NCI-H2171 treated with DMSO at 0.1 percent for 48 hours (cell line): ENCODE measurements around the gene PFDN2.

Source experiments
- DNase-seq: peaks from one replicate; lab custom pipeline; 2025; lab: John Stamatoyannopoulos, UW

PFDN2 gene

GRCh38 chr1:161099090-161099802 lies 18.6 kb downstream of the PFDN2 start:
- DNase-seq, result no peak

DNA sequence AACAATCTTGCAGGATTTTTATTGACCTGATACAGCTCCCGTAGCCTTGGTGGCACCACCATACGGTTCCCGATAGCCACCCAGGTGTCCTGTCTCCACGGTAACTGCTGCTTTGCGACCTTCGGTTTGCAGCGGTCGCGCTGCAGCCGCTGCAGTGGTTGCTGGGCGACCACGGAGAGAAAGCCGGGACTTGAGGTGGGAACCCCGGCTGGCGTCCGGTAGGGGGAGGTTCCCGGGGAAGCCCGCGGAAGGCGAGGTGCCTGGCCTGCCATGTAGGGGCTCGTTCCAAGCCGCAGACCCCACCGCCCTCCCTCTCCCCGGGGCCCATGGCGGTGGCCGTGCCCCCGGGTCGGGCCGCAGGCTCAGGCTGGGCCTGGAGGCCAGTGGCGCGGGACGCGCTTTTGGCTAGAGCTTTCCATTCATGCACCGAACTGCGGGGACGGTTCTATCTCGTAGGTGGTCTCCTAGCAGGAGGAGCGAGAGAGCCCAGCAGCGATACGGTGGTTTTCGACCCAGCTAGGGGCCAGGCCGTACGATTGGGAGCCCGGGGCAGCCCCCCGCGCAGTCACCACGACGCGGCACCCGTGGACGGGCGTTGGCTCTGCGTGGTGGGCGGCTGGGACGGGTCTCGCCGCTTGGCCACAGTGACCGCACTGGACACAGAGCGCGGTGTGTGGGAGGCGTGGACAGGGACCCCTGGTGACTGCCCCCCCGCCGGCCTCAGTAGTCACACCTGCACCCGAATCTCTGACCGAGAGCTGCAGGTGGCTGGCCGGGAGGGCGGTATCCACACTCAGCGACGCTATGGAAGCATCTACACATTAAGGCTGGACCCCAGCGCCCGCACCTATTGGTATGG lies 19.4 kb downstream of the PFDN2 start, which contains the start of gene KLHDC9:
KLHDC9 (plus strand) TSS at position 152 of the 859 bp plus-strand sequence; CDS start at position 327, 175 bp downstream.
- DNase-seq, result peak; percentile 90

- DNase-seq, result no peak
Observed at GRCh38 chr1:161096530-161096929, 21.3 kb downstream of the PFDN2 start.

DNA sequence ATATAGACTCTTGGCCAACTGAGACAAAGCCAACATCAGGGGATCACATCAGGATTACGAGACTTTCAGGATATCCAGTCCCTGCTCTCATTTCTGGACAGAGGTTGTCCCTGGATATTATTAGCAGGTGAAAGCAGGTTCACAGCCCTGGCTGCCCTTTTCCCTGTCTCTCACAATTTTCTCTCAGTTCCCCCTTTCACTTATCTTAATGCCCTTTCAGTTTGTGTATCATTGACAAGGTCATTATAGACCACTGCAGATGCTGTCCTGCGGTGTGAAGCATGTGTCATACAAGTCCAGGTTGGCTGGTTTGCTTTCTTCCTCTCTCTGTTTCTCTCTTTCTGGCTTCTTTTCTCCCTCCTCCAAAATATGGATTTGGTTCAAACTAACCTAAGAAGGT lies 21.8 kb downstream of the PFDN2 start:
- no peak for DNase-seq

- no peak for DNase-seq
Observed at GRCh38 chr1:161095230-161095629, 22.6 kb downstream of the PFDN2 start.

GRCh38 chr1:161094481-161094880 lies 23.4 kb downstream of the PFDN2 start:
- DNase-seq, result no peak

GRCh38 chr1:161092621-161093028 lies 25.2 kb downstream of the PFDN2 start:
- no peak for DNase-seq

DNA sequence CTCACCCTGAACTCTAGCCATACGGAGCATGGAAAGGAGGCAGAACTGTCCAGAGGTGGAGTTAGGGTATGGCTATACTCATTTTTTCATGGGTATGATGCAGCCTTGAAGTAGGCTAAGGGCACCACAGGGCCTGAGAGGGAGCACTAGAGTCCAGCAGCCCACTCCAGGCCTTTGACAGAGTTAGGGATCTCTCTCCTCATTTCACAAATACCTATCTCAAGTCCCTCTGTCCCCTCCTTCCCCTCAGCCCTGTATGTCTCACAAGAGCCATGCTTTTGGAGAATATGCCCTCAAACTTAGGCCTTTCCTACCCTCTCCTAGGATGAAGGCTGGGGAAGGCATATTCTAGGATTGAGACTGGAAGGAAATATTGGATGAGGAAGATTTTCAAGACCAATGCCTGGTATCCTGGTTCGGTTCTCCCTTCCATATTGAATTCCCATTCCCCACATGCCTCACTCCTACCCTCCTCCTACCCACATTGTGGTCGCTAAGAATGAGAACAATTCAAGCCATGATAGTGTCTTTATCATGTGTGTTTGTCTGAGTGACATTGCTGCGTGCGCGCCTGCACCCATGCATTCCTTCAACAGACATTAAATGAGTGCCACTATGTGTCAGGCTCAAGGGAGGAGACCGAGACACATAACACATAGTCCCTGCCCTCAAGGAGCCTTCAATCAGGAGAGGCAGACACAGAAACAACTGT lies 25.9 kb downstream of the PFDN2 start:
- no peak for DNase-seq

DNA sequence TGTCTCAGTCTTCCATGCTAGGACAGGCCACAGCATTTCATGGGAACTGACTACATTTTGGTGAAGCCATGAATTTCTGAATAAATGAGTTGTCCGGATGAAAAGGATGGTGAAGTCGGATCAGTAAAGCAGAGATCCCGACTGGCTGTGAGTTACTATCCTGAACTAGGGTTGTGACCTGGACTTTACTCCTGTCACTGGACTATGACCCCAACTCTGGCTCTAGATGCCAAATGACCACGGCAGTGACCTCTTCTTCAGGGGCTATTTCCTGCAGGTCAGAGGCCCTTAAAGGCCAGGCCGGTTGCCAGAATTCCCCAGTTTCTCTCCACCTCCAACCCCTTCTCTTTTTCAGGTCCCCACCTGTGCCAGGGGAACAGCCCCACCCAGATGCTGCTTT lies 26.7 kb downstream of the PFDN2 start:
- no peak for DNase-seq

DNA sequence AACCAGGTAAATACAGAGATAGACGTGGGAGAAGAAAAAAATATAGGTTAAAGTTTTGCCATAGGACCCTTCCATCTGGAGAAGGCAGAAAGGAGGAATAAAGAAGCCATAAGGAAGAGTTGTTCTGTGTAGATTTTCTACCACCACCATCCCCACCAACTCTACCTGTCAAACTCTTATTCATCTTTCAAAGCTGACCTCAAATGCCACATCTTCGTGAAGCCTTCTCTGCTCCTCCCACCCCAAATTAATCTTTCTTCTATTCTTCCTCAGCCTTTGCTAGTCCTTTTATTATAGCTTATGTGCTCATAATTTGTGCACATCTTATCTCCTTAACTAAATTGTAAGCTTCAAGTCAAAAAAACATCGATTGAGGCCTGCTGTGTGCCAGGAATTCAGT lies 27.2 kb downstream of the PFDN2 start:
- DNase-seq, result no peak

GRCh38 chr1:161089938-161090337 lies 27.9 kb downstream of the PFDN2 start:
- DNase-seq, result no peak

- DNase-seq, result no peak
Observed at GRCh38 chr1:161089251-161089924, 28.4 kb downstream of the PFDN2 start, which contains the start of gene NECTIN4. Gene NECTIN4, minus strand, starts transcription at chr1:161089558. Its CDS starts 262 bp downstream, at chr1:161089296.

GRCh38 chr1:161088587-161089110 lies 29.2 kb downstream of the PFDN2 start:
- no peak for DNase-seq

DNA sequence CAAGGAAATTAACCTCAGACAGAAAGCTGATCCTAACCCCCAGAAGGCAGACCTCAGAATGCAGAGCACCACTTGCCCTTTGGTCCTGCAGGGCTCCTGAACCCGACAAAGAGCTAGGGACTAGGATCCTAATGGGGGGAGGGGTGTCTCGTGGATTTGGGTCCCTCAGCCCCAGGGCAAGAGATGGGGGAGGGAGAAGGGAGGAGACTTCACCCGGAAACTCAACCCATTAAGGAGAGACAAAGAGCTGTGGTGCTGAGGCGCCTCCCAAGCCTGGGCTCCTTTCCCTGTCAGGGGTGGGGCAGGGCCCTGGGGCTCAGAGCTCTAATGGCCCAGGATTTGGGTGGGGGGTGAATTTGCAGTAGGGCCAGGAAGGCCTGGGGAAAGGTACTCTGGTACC lies 31.4 kb downstream of the PFDN2 start:
- no peak for DNase-seq

DNA sequence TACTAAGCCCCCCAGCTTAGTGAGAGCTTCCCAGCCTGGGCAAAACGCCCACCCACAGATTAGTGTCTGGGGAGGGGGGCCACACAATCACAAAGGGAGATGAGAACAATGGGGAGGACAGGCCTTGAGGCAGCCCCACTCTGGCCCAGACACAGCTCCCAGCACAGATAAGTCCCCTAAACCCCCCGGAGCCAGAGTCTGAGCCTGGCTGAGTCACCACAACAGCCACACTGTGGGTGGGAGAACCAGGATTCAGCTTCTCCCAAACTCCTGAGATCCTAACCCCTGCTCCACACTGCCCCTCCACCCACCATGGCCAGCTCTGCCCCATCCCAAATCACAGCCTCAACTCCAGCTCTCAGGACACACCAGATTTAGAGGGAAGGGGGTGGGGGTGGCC lies 32.7 kb downstream of the PFDN2 start:
- no peak for DNase-seq

GRCh38 chr1:161084597-161084988 lies 33.2 kb downstream of the PFDN2 start:
- DNase-seq, result no peak

GRCh38 chr1:161083748-161084596 lies 33.9 kb downstream of the PFDN2 start:
- no peak for DNase-seq

- no peak for DNase-seq
Observed at GRCh38 chr1:161082996-161083747, 34.7 kb downstream of the PFDN2 start.

DNA sequence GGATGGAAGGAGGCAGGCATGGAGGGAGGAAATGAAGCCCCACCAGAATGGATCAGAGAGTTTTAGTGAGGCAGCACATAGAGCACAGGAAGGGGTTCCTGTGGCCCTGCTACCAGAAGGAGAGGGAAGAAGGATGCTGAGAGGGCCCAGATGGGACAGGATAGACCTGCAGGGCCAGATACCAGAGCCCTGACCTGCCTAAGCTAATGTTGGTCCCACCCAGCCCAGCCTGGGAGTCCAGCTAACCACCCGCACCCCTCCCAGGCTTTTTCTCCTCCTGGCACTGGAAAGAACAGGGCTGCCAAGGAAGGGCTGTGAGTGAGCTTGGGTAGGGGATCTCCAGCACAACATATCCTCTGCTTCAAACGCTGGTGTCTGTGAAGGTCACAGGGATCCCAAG lies 35.4 kb downstream of the PFDN2 start:
- no peak for DNase-seq

- DNase-seq, result no peak
Observed at GRCh38 chr1:161081519-161081918, 36.3 kb downstream of the PFDN2 start.
